Peyer's patch (tissue), 4 donors: ENCODE results near the gene AJAP1.

Source experiments
- CTCF ChIP-seq, 6 experiments: fragments of 450-650 bp in 4 of 6; fragments of 200-600 bp in 2 of 6; sonication (generic) in 1 of 6; IDR thresholded peaks; one replicate each; pipeline ENCODE4 v1.5.1; 2017 to 2019; ENCODE audit warnings: antibody characterized with exemption in 6 of 6, mild to moderate bottlenecking in 3 of 6, moderate library complexity in 1 of 6
- POLR2A ChIP-seq, 2 donors: fragments of 450-650 bp; IDR thresholded peaks; one replicate each; pipeline ENCODE4 v1.5.1; 2017; ENCODE audit warnings: antibody characterized with exemption in 2 of 2, mild to moderate bottlenecking in 2 of 2, moderate library complexity in 2 of 2

GRCh38 chr1:4658643-4659628, 4.5 kb downstream of the AJAP1 start:
- no peak for TF ChIP-seq CTCF (IDR thresholded peaks at IDR 0.05)
- TF ChIP-seq POLR2A (IDR thresholded peaks at IDR 0.05) = no peak
